Esophagus squamous epithelium (tissue), 4 donors: ENCODE measurements around the gene MPP7.
"Not testable (repeated sequence)": the region's sequence is repeated elsewhere in the genome, so short reads cannot be mapped to it uniquely, and the experiment has no call there.

Experiments
- POLR2A ChIP-seq, 4 donors: fragments of 450-650 bp; IDR thresholded peaks; one replicate each; pipeline ENCODE4 v1.6.1; 2017; ENCODE audit warnings: antibody characterized with exemption in 4 of 4, mild to moderate bottlenecking in 4 of 4, moderate library complexity in 3 of 4
- TF ChIP-seq, protein P1 (sequence below), 6 experiments: fragments of 450-650 bp in 4 of 6; fragments of 200-600 bp in 2 of 6; sonication (generic) in 2 of 6; IDR thresholded peaks; one replicate each; pipeline ENCODE4 v1.5.1; 2016 to 2019; ENCODE audit warnings: antibody characterized with exemption in 6 of 6, mild to moderate bottlenecking in 4 of 6, moderate library complexity in 4 of 6

- TF ChIP-seq, protein P1, sequence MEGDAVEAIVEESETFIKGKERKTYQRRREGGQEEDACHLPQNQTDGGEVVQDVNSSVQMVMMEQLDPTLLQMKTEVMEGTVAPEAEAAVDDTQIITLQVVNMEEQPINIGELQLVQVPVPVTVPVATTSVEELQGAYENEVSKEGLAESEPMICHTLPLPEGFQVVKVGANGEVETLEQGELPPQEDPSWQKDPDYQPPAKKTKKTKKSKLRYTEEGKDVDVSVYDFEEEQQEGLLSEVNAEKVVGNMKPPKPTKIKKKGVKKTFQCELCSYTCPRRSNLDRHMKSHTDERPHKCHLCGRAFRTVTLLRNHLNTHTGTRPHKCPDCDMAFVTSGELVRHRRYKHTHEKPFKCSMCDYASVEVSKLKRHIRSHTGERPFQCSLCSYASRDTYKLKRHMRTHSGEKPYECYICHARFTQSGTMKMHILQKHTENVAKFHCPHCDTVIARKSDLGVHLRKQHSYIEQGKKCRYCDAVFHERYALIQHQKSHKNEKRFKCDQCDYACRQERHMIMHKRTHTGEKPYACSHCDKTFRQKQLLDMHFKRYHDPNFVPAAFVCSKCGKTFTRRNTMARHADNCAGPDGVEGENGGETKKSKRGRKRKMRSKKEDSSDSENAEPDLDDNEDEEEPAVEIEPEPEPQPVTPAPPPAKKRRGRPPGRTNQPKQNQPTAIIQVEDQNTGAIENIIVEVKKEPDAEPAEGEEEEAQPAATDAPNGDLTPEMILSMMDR (IDR thresholded peaks at IDR 0.05): not testable (repeated sequence)
- not testable (repeated sequence) for TF ChIP-seq POLR2A (IDR thresholded peaks at IDR 0.05)
These were observed 16.2 kb upstream of the MPP7 start for GRCh38 chr10:28319061-28319460.
